GM21447 (cell line): ENCODE measurements around the gene ERBIN.
"Not testable (repeated sequence)": the region's sequence is repeated elsewhere in the genome, so short reads cannot be mapped to it uniquely, and the experiment has no call there.

Source experiments
- ATAC-seq: cut with Tn5 transposase; IDR thresholded peaks from one replicate; pipeline ENCODE4 v1.9.1; 2021; ENCODE audit not compliant: unreplicated experiment

ERBIN gene

DNA sequence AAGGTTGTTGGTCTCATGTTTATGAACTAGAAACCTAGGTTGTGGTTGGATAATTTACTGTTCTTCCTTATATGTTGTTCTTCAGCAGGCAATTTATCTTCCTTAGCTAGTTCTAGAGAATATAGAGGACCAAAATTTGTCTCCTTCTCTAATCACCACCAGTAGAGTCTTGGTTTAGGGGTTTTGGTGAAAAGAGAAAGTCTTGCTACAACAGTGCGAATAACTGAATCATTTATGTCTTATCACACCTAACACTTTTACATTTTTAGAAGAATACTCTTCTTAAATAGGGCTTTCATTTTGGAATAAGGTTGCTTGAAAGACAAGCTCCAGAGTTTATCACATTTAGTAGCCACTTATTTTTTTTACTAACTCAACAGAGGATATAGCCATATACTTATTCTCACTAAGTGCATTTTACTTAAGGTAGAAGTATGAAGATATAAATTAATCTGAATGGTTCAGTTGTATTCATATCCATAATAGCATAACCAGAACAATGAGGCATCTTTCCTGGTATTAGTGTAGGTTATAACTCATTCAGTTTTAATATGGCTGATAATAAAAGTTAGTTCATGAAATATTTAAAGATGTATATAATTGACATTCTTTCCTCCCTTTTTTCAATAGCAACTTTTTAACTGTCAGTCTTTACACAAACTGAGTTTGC lies 67.9 kb downstream of the ERBIN start:
- ATAC-seq: no peak

DNA sequence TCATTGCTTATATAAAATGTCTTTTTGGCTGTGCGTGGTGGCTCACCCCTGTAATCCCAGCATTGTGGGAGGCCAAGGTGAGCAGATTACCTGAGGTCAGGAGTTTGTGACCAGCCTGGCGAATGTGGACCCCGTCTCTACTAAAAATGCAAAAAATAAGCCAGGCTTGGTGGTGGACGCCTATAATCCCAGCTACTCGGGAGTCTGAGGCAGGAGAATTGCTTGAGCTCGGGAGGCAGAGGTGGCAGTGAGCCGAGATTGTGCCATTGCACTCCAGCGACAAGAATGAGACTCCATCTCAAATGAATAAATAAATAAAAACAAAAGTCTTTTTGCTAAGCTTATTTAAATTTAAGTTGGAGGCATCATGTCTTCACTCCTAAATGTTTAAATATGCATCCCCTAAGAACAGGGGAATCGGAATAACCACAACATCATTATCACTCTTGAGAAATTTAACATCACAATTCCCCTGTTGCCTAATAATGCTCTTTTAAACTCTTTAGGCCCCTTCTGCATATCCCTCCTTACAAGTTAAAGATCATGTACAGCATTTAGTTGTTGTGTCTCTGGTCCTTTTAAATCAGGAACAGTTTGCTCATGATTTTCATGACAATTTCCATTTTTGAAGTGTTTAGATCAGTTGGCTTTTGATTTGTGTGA lies 72.8 kb downstream of the ERBIN start:
- ATAC-seq: no peak

GRCh38 chr5:66001952-66002351 lies 75.6 kb downstream of the ERBIN start:
- ATAC-seq: no peak

DNA sequence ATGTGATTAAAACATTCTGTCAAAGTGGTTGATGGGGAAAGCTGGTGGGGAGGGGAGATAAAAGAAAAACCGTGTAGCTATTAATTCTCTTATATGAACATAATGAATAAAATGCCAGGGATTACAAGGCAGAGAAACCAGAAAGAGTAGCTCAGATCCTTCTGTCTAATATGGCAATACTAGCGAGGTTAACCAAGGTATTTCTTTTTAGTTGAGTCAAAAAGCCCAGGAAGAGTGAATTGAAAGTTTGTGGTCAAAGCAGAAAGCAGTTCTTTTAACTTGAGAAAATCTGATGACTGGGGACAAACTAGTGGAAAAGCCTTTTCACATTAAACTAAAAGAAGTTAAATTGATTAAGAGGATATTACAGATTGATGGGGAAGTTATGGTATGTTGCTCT lies 76.0 kb downstream of the ERBIN start:
- no peak for ATAC-seq

DNA sequence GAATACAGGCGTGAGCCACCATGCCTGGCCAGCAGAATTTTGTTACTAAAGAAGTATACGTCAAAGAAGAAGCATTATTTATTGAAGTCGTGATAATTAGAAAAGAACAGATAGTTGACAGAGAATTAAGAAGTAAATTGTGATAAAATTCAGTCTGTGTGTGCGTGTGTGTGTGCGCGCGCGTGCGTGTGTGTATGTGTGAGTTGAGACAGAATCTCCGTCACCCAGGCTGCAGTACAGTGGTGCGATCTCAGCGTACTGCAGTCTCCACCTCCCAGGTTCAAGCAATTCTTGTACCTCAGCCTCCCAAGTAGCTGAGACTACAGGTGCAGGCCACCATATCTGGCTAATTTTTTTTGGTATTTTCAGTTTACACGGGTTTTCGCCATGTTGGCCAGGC lies 77.8 kb downstream of the ERBIN start:
- no peak for ATAC-seq

DNA sequence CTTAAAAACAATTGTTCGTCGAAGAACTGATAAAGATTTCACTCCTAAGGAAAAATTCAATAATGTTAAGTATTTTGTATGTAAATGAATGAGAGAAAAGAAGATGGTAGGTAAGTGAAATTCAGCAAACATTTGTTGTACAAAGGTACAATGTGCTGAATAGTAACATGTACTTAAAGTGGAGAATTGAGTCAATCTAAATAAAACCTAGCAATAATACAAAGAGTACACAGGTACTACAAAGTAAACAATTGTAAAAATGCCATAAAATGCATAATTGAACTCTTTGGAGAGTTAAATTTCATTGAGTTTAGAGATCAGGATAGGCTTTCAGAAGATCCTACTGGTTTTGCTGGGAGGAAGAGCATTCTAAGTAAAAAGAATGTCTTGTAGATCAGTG lies 82.9 kb downstream of the ERBIN start:
- no peak for ATAC-seq

DNA sequence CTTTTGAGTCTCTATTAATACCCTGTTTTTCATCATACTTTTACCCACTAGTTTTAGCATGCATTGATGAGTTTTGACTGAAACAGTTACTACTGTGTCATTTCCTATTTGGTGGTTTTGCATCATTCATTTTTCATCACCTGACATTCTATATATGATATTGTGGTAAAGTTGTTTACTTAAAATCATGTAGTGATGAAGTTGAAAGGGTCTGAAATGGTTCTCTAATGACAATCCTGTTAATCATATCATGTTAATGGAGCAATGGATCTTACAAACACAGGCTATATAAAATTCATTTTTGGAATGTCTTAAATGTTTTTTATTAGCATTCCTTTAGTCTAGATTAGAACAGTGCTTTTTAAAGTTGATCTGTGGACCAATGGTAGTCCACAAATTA lies 84.1 kb downstream of the ERBIN start:
- no peak for ATAC-seq

DNA sequence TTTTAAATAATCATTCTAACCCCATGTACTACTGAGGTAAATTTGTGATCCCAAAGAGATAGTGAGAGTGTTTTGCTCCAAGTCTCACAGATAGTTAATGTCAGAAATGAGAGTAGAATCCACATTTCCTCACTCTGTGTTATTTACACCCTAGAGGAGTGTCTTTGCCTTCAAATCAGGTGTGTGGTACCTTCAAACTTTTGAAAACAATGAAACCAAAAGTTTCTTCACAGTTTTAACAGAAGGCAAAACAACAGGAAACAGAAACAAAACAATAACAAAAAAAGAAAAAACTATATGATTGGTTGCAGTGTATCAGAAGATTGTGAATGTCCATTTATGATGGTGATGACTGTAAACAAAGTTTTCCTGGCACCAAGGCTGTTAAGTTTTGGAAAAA lies 85.9 kb downstream of the ERBIN start:
- ATAC-seq: no peak

GRCh38 chr5:66013397-66013796 lies 87.0 kb downstream of the ERBIN start:
- ATAC-seq: no peak

DNA sequence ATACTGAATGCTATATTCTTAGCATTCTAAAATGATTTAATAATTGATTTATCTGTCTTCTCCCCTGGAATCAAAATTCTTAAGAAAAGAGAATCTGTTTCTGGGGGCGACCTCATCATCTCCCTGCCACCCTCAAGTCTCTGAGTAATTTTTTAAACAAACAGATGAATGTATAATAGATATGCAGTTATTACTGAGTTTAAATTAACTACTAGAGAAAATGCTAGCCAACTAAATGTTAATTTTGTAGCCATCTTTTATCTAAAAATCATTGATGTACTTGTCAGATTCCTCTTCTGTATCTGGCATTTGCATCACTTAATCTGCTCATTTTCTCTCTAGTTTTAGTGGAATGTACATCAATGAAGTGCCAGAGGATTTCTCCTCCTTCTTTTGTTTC lies 87.5 kb downstream of the ERBIN start:
- no peak for ATAC-seq

- no peak for ATAC-seq
These were observed 89.0 kb downstream of the ERBIN start for GRCh38 chr5:66015196-66015960.

DNA sequence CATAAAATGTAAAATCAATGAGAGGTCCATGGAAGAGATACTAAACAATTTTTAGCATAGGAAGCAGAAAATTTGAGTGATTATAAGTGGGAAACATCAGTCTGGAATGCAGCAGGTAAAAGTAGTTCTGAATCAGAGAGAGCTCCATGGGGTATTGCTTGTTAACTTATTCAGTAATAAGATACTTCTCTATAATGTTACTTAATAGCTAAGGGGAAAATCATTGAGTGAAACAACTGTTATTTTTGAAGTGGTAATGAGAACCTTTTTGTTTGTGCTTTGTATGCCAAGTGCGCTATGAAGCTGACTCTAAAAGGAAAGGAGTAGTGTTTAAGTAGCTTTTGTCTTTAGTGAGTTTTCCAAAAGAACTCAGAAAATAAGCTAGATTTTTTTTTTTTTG lies 95.2 kb downstream of the ERBIN start:
- no peak for ATAC-seq

DNA sequence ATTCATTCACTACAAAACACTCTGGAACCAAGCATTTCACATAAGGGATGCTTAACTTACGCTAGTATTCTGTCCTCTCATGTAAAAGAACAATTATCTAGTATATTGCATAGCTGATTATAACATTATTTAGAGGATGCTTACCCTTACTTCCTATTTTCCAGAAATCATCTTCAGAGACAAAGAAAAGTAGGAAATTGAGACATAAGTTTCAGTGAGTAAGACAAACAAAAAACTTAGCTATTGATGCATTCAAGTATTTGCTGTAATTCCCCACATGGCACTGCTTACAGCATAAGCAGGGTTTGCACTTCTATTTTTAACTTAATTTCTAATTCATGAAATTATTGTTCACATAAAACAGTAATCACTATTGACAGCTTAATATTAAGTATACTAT lies 112.9 kb downstream of the ERBIN start:
- no peak for ATAC-seq

GRCh38 chr5:66039701-66040100 lies 113.3 kb downstream of the ERBIN start:
- no peak for ATAC-seq

DNA sequence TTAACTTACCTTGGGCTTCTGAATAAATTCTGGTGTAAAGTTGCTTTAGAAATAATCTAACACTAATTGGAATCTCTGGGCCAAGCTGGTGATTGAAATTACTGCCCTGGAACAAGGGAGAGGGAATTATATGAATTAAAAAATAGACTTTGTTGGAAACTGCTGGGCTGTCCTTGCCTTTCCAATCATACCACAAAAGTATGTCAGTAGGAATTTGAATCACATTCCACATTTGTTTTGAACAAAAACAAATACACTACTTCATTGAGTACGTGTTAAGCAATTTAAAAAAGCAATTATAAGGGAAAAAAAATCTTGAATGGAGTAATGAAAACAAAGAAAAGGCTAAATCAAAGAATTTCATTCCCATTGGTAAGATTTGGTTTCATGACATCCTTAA lies 115.3 kb downstream of the ERBIN start:
- no peak for ATAC-seq

DNA sequence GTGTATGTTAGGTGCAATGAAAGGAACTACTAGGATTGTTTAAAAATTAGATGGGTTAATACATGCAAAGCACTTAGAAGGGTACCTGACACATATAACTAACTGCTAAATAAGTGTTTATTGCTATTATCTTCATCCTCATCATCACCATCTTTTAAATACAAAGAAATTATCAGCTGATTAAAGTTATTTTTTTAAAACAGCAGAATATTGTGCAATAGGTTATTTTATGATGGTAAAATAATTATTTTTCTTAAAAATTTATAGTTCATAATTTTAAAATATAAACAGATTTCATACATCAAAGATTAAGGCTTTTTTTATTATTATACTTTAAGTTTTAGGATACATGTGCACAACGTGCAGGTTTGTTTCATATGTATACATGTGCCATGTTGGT lies 130.9 kb downstream of the ERBIN start:
- ATAC-seq: no peak

- not testable (repeated sequence) for ATAC-seq
These were observed 134.9 kb downstream of the ERBIN start for GRCh38 chr5:66061320-66061719.

DNA sequence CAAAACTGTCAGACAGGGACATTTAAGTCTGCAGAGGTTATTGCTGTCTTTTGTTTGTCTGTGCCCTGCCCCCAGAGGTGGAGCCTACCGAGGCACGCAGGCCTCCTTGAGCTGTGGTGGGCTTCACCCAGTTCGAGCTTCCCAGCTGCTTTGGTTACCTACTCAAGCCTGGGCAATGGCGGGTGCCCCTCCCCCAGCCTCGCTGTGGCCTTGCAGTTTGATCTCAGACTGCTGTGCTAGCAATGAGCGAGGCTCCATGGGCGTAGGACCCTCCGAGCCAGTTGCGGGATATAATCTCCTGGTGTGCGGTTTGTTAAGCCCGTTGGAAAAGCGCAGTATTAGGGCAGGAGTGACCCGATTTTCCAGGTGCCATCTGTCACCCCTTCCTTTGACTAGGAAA lies 136.7 kb downstream of the ERBIN start:
- ATAC-seq: not testable (repeated sequence)

GRCh38 chr5:66066826-66067225 lies 140.5 kb downstream of the ERBIN start:
- no peak for ATAC-seq

- no peak for ATAC-seq
These were observed 145.7 kb downstream of the ERBIN start for GRCh38 chr5:66072031-66072430.

GRCh38 chr5:66074901-66075300 lies 148.5 kb downstream of the ERBIN start:
- ATAC-seq: no peak

GRCh38 chr5:66080664-66081063 lies 154.3 kb downstream of the ERBIN start:
- no peak for ATAC-seq
